Natural killer cell (primary cell): Measurements from ENCODE around the gene NATD1. TPM values are rescaled to one million over a fixed set of nuclear protein-coding genes. Genes with fewer than 3 reads are reported as not detected.
"Not testable (repeated sequence)": the region's sequence is repeated elsewhere in the genome, so short reads cannot be mapped to it uniquely, and the experiment has no call there.

Experiments used
- ATAC-seq, 3 donors: fragments of 150-1000 bp in 2 of 3; fragments of 200-7000 bp in 1 of 3; cut with Tn5 transposase; 1 replicate in 1 of 3; 2 replicates in 2 of 3; pipeline ENCODE4 v1.10.0; 2021; ENCODE audit warnings: mild to moderate bottlenecking in 2 of 3, moderate library complexity in 2 of 3
- DNase-seq, 2 donors: peaks; one replicate each; pipeline versions ENCODE4 v3.0.0 to v3.0.0-alpha.2; 2013 to 2021; ENCODE audit warnings: mixed read lengths in 1 of 2
- H3K27ac ChIP-seq: one replicate; pipeline ENCODE4 v1.5.1; 2013; ENCODE audit warnings: mild to moderate bottlenecking, low read length
- H3K27me3 ChIP-seq: one replicate; pipeline ENCODE4 v1.6.1; 2013; ENCODE audit warnings: low read length; ENCODE audit not compliant: control insufficient read depth, insufficient read depth
- H3K36me3 ChIP-seq: one replicate; pipeline ENCODE4 v1.6.1; 2013; ENCODE audit warnings: low read length; ENCODE audit not compliant: control insufficient read depth, insufficient read depth
- H3K4me1 ChIP-seq: one replicate; pipeline ENCODE4 v1.6.1; 2013; ENCODE audit warnings: low read length; ENCODE audit not compliant: control insufficient read depth, insufficient read depth
- H3K4me3 ChIP-seq: one replicate; pipeline ENCODE4 v1.5.1; 2013; ENCODE audit warnings: low read length
- H3K9me3 ChIP-seq: one replicate; pipeline ENCODE4 v1.6.1; 2013; ENCODE audit warnings: low read length; ENCODE audit not compliant: control insufficient read depth, insufficient read depth
- H3K27ac Mint-ChIP-seq, 2 donors: one replicate each; pipeline ENCODE4 v1.8.0; 2022; ENCODE audit warnings: mild to moderate bottlenecking in 2 of 2, mixed read lengths in 2 of 2, moderate library complexity in 1 of 2
- H3K27me3 Mint-ChIP-seq, 2 donors: one replicate each; pipeline ENCODE4 v1.8.0; 2022; ENCODE audit warnings: low read depth in 2 of 2, mixed read lengths in 2 of 2
- H3K36me3 Mint-ChIP-seq: one replicate; pipeline ENCODE4 v1.8.0; 2022; ENCODE audit warnings: mixed read lengths
- H3K4me1 Mint-ChIP-seq, 2 donors: one replicate each; pipeline ENCODE4 v1.8.0; 2022; ENCODE audit warnings: mixed read lengths in 2 of 2
- H3K4me3 Mint-ChIP-seq: one replicate; pipeline ENCODE4 v1.8.0; 2022; ENCODE audit warnings: mild to moderate bottlenecking, moderate library complexity, mixed read lengths
- H3K9me3 Mint-ChIP-seq, 2 donors: one replicate each; pipeline ENCODE4 v1.8.0; 2022; ENCODE audit warnings: mixed read lengths in 2 of 2
- CTCF ChIP-seq: fragments of 200-600 bp; IDR thresholded peaks from one replicate; pipeline ENCODE4 v1.8.0; 2022; ENCODE audit warnings: antibody characterized with exemption
- WGBS: methylation state at CpG from one replicate; pipeline ENCODE4 v1.1.7; 2013; ENCODE audit warnings: missing lambda C conversion rate; ENCODE audit not compliant: insufficient coverage; 5-methylcytosine and 5-hydroxymethylcytosine counted together
- intact Hi-C: fragments of 100-400 bp; cut with micrococcal nuclease; formaldehyde crosslinking; loops from one replicate; pipeline ENCODE4 v1.14.2; 2022
- total RNA-seq, 4 donors: library from RNA; stranded (reverse); fragments of 120-200 nt in 1 of 4; gene quantifications; one replicate each; pipeline versions ENCODE4 v1.2.3 to v1.2.4, GENCODE V29; 2013 to 2022

The NATD1 gene
- total RNA-seq, 3 donors from 2014 or later (not counting 1 experiment from before 2014, with no cell fraction given): 10.9 to 16.3 (median 14.1) TPM

- Histone ChIP-seq H3K27ac (no peak overlapping the region), H3K27me3 (no peaks in the 10 kb centered on the region), H3K9me3 (peaks cover 2% of the 10 kb centered on the region), H3K36me3 (no peaks in the 10 kb centered on the region), H3K4me3 (no peak overlapping the region), H3K4me1 (no peaks in the 10 kb centered on the region)
- H3K36me3 Mint-ChIP-seq: no peaks in the 10 kb centered on the region
- intact Hi-C loops: no loop called here
- no peak overlapping the region for H3K27ac Mint-ChIP-seq
- peaks cover 3 to 4% of the 10 kb centered on the region in 2 donors for H3K9me3 Mint-ChIP-seq
- H3K4me3 Mint-ChIP-seq: no peak overlapping the region
- TF ChIP-seq CTCF: no peak
- H3K4me1 Mint-ChIP-seq: no peaks in the 10 kb centered on the region
- H3K27me3 Mint-ChIP-seq: no peaks in the 10 kb centered on the region
- ATAC-seq (no peak), DNase-seq (no peak)
- WGBS: 100% methylated on average over 2 of the region's 2 CpGs
These were observed 24.4 kb downstream of the NATD1 start for GRCh38 chr17:21228845-21229244.

- Mint-ChIP-seq H3K36me3 (no peaks in the 10 kb centered on the region), H3K4me3 (no peak overlapping the region), H3K9me3 (peaks cover 3 to 4% of the 10 kb centered on the region in 2 donors), H3K27ac (no peak overlapping the region), H3K4me1 (no peaks in the 10 kb centered on the region), H3K27me3 (no peaks in the 10 kb centered on the region)
- H3K9me3 ChIP-seq: peaks cover 2% of the 10 kb centered on the region
- DNase-seq (no peak), ATAC-seq (no peak)
- WGBS: 82% methylated on average over 4 of the region's 4 CpGs
- TF ChIP-seq CTCF: no peak
- H3K4me3 ChIP-seq: no peak overlapping the region
- H3K27me3 ChIP-seq: no peaks in the 10 kb centered on the region
- intact Hi-C loops: no loop called here
- no peaks in the 10 kb centered on the region for H3K4me1 ChIP-seq
- H3K36me3 ChIP-seq: no peaks in the 10 kb centered on the region
- H3K27ac ChIP-seq: no peak overlapping the region
These were observed 25.1 kb downstream of the NATD1 start for GRCh38 chr17:21228111-21228510.

- ATAC-seq, H3K9me3 Mint-ChIP-seq, H3K4me1 Mint-ChIP-seq, H3K4me3 Mint-ChIP-seq, DNase-seq, H3K27ac Mint-ChIP-seq, intact Hi-C loops, H3K27me3 Mint-ChIP-seq, H3K36me3 Mint-ChIP-seq, H3K4me3 ChIP-seq, H3K36me3 ChIP-seq, H3K27me3 ChIP-seq, H3K9me3 ChIP-seq, H3K4me1 ChIP-seq, H3K27ac ChIP-seq: not testable (repeated sequence)
- 92% methylated on average over 11 of the region's 11 CpGs for WGBS
These were observed 25.9 kb downstream of the NATD1 start for GRCh38 chr17:21227277-21227676.

- Mint-ChIP-seq H3K4me1 (no peaks in the 10 kb centered on the region), H3K27ac (no peak overlapping the region), H3K4me3 (no peak overlapping the region), H3K9me3 (no peaks in the 10 kb centered on the region), H3K36me3 (no peaks in the 10 kb centered on the region), H3K27me3 (no peaks in the 10 kb centered on the region)
- H3K27ac ChIP-seq: no peak overlapping the region
- TF ChIP-seq CTCF: no peak
- no peak overlapping the region for H3K4me3 ChIP-seq
- DNase-seq (no peak), ATAC-seq (no peak)
- H3K27me3 ChIP-seq: no peaks in the 10 kb centered on the region
- WGBS: 99% methylated on average over 6 of the region's 6 CpGs
- intact Hi-C loops: no loop called here
- no peaks in the 10 kb centered on the region for H3K36me3 ChIP-seq
- H3K9me3 ChIP-seq: no peaks in the 10 kb centered on the region
- H3K4me1 ChIP-seq: no peaks in the 10 kb centered on the region
These were observed 30.1 kb downstream of the NATD1 start for GRCh38 chr17:21223086-21223485.
